Stimulated activated CD4-positive, alpha-beta T cell treated with anti-CD3 and anti-CD28 coated beads, Interleukin-15, amount 100 ng/mL, for 24 hours (primary cell): ENCODE results near the gene NDST1.

Source experiments
- DNase-seq: peaks from one replicate; pipeline ENCODE4 v3.0.0-alpha.2; 2020

Gene NDST1

DNA sequence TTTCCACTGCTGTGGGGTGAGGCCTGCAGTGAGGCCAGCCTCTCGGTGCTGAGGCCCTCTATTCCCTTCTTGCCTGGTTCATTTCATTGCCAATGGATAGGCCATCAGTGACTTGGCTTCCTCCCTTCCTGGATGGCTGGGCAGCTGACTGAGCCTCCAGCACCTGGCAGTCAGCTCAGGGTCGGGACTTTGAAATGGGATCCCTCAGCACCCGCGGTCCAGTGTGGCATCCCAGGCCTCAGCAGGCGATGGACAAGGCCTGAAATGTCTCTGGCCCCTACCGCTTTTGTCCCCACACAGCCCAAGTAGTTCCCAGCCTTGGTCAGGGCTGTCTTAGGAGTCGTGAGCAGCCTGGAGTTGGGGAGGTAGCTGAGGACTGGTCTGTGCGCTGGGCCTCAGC, 17.2 kb downstream of the NDST1 start:
- no peak for DNase-seq

GRCh38 chr5:150525781-150526180, 17.9 kb downstream of the NDST1 start:
- DNase-seq: no peak

GRCh38 chr5:150527038-150527437, 19.1 kb downstream of the NDST1 start:
- no peak for DNase-seq

- no peak for DNase-seq
Observed at GRCh38 chr5:150527808-150528207, 19.9 kb downstream of the NDST1 start.

DNA sequence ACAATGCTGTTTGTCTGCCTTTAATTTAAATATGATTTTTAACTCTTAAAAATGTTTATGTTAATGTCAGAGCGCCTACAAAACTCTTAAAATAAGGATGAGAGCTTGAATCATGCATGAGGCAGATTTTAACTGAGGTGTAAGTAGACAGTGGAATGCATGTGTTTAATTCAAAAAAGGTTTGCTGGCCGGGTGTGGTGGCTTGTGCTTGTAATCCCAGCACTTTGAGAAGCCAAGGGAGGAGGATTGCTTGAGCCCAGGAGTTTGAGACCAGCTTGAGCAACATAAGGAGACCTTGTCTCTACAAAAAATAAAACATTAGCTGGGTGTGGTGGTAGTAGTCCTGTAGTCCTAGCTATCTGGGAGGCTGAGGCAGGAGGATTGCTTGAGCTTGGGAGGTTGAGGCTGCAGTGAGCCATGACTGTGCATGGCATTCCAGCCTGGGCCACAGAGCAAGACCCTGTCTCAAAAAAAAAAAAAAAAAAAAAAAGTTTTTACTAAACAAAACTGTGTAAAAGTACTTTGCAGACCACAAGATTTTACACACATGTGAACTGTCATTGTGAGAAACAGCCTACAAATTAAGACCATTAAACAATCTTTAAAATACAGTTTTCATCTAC, 21.1 kb downstream of the NDST1 start:
- no peak for DNase-seq

DNA sequence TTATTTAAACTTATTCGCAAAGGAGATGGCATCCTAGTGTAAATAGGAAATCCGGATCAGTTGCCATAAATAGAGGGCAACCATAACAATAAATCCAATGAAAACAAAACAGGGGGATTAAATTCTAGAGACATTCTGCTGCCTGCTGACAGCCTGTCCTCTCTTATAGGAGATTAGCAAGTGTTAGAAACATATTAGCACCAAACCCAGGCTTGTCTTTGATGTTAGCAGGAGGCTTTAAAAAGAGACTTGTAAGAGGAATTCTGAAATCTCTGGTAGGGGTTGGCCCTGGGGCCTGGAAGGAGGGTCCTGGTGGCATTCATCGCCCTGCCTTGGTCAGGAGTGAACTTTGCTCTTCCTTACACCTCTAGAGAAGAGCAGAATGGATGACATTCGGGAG, 21.6 kb downstream of the NDST1 start:
- no peak for DNase-seq

GRCh38 chr5:150530423-150530822, 22.5 kb downstream of the NDST1 start:
- no peak for DNase-seq

DNA sequence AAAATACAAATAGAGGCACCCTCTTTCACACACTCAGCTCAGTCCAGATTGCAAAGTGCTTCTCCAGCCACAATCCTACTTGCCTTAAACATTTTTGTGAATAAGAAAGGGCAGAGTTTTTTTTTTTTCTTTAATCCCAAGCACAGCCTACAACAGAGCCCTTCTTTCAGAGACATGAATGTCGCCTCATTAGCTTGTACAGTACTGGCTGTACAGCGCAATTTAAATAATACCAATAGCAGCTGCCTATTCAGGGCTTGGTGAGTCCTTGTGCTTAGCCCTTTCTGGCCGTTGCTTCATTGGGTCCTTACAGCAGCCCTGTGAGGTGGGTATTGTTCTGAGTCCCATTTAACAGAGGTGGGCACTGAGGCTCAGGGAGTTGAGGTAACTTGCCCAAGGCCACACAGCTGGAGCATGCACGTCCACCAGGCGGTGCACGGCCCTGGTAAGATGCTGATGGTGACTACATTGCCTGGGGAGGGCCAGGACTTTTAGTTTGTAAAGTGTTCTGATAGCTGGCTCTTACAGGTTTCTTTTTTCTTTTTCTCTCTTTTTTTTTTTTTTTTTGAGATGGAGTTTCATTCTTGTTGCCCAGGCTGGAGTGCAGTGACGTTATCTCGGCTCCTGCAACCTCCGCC, 23.1 kb downstream of the NDST1 start:
- no peak for DNase-seq

GRCh38 chr5:150531686-150532085, 23.8 kb downstream of the NDST1 start:
- DNase-seq: no peak

- no peak for DNase-seq
Observed at GRCh38 chr5:150532151-150532550, 24.2 kb downstream of the NDST1 start.

DNA sequence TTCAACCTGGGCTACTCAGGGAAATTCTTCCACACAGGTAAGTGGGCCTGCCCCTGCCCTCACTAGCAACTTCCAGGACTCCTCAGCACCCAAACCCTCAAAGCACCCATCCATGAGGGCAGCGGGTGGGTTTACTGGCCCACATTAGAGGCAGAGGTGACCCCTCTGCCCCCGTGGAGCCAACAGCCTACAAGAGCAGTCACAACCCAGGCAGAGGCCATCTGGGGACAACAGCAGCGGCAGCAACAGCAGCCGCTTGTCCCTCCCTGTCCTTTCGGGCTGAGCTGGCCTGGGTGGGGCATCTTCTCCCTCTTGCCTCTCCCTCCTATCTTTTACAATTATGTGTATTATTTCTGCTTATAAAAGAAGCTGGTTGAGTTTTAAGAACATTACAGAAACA, 25.1 kb downstream of the NDST1 start:
- DNase-seq: no peak

DNA sequence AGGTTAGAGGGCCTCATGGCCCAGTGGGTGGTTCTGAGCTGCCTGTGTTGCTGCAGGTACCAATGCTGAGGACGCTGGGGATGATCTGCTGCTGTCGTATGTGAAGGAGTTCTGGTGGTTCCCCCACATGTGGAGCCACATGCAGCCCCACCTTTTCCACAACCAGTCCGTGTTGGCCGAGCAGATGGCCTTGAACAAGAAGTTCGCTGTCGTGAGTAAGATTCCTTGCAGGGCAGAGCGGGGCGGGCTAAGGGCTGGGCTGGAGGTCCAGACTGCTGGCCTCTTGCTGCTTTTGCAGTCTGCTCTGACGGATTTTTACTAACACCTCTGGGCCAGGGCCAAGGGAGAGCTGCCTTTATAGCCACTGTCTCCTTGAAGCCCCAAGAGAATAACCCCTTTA, 26.9 kb downstream of the NDST1 start:
- DNase-seq: no peak

GRCh38 chr5:150535611-150536010, 27.7 kb downstream of the NDST1 start:
- no peak for DNase-seq

DNA sequence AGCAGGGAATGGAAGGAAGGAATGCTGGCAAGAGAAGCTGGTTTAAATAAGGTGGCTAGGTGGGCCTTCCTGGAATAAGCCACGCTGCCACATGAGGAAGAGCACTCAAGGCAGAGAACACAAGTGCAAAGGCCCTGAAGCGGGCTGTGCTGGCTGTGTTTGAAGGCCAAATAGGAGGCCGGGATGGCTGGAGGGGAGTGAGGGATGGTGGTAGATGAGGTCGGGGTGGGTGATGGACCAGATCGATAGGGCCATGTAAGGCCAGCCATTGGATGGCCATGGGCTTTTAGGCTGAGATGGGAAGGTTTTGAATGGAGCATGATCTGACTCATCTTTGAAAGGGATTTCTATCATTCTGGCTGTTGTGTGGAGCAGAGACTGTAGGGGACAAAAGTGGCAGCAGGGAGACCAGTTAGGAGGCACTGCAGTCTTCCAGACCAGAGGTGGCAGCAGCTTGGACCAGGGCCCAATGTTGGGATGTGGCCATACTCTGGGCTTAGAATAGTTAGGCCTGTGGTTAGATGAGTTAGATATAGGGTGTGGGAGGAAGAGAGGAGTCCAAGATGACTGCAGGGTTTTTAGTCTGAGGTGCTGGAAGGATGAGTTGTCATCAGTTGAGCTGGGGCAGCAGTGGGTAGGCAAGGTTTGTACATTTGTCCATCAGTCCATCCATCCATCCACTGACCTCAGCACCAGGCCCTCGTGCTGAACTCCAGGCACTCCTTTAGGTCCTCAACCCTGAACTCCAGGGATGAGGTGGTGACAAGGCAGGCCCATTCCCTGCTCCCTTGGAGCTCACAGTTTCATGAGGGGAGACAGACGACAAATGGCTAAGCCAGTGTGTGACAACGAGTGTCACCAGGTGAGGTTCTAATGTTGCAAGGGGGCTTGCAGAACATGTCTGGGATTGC, 30.3 kb downstream of the NDST1 start:
- no peak for DNase-seq

DNA sequence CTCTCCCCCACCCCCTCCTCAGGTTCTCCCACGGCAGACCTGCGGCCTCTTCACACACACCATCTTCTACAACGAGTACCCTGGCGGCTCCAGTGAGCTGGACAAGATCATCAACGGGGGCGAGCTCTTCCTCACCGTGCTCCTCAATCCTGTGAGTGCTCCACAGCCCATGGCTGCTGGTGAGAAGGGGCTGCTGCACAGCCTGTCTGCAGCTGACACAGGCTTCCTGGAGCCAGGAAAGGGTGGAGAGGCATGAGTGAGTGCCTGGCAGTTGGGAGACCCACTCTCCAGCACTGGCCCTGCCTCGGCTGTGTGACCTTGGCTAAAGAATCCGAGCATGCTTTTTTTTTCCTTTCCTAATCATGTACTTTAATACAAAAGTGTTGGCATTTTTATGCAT, 31.3 kb downstream of the NDST1 start:
- DNase-seq: no peak

GRCh38 chr5:150540042-150540441, 32.1 kb downstream of the NDST1 start:
- no peak for DNase-seq

DNA sequence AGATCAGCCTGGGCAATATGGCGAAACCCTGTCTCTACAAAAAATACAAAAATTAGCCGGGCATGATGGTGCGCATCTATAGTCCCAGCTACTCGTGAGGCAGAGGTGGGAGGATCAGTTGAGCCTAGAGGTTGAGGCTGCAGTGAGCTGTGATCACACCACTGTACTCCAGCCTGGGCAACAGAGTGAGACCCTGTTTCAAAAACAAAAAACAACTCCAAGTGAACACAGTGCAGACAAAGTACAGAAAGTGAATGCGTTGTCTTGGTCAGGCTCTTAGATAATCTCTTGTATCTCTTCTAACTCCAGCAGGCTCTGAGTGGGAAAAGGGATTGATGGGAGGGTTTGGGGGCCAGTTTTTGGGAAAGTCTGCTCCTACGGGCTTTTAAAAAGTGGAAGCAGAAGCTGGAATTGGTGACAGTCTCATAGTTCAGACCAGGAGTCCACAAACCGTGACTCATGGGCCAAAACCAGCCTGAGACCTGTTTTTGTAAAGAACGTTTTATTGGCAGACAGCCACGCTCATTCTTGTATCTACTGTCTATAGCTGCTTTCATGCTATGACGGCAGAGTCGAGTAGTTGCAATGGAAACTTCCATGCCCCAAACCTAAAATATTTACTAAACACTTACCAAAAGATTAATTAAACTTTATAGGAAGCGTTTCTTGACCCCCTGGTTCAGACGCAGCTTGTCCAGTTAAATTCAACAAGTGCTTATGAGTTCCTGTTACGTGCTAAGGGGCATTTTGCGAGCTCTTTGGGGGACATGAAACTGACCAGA, 32.9 kb downstream of the NDST1 start:
- DNase-seq: no peak

GRCh38 chr5:150541397-150541675, 33.4 kb downstream of the NDST1 start:
- DNase-seq: no peak

GRCh38 chr5:150541895-150542294, 34.0 kb downstream of the NDST1 start:
- DNase-seq: no peak

- DNase-seq: no peak
Observed at GRCh38 chr5:150542933-150543445, 35.1 kb downstream of the NDST1 start.

- peak; percentile 82 for DNase-seq
Observed at GRCh38 chr5:150544611-150545219, 36.8 kb downstream of the NDST1 start.

GRCh38 chr5:150545246-150545645, 37.3 kb downstream of the NDST1 start:
- DNase-seq: no peak

DNA sequence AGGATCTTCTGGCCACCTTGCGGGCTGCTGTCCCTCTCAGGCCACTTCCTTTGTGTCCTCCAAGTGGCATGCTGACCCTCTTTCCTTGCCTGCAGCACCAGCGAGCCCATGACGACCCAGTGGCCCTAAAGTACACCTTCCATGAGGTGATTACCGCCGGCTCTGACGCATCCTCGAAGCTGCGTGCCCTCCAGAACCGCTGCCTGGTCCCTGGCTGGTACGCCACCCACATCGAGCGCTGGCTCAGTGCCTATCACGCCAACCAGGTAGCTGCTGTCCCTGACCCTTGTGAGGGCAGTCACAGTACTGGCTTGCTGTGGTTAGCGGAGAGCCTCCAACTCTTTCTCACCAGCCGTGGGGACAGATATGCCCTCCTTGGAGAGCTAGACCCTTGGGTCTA, 40.2 kb downstream of the NDST1 start:
- DNase-seq: no peak
